Keratinocyte (primary cell): ENCODE data around the gene PACS2. TPM values are rescaled to one million over a fixed set of nuclear protein-coding genes. Genes with fewer than 3 reads are reported as not detected.

ENCODE experiments used
- DNase-seq: peaks from one replicate; pipeline ENCODE4 v3.0.0-alpha.2; 2011; ENCODE audit warnings: low read depth, missing footprints, low spot score
- FAIRE-seq: peaks from 2 replicates; lab custom pipeline; 2011; peaks lifted over from hg19 to GRCh38; lab: Jason Lieb, UNC
- H2AFZ ChIP-seq: 2 replicates; pipeline ENCODE4 v1.6.0; 2012; ENCODE audit warnings: low read length, control low read depth, inconsistent platforms; ENCODE audit not compliant: control insufficient read depth
- H3K27ac ChIP-seq: 2 replicates; pipeline ENCODE4 v1.5.1; 2011; ENCODE audit warnings: low read length; ENCODE audit not compliant: control insufficient read depth, insufficient read depth
- H3K27me3 ChIP-seq: 3 replicates; pipeline ENCODE4 v1.6.0; 2011; ENCODE audit warnings: low read length; ENCODE audit not compliant: control insufficient read depth, insufficient read depth; ENCODE audit errors: extremely low read depth
- H3K36me3 ChIP-seq, 2 experiments: 2 replicates in 1 of 2; 3 replicates in 1 of 2; pipeline ENCODE4 v1.5.1; 2011; ENCODE audit warnings: low read length in 2 of 2, mild to moderate bottlenecking in 1 of 2; ENCODE audit not compliant: control insufficient read depth in 2 of 2, insufficient read depth in 2 of 2; ENCODE audit errors: extremely low read depth in 1 of 2
- H3K4me1 ChIP-seq: 3 replicates; pipeline ENCODE4 v1.5.1; 2011; ENCODE audit warnings: low read length; ENCODE audit not compliant: control insufficient read depth, insufficient read depth; ENCODE audit errors: extremely low read depth
- H3K4me2 ChIP-seq: 3 replicates; pipeline ENCODE4 v1.6.0; 2011; ENCODE audit warnings: low read depth, low read length; ENCODE audit not compliant: control insufficient read depth, insufficient read depth; ENCODE audit errors: extremely low read depth
- H3K4me3 ChIP-seq, 3 experiments: fragments of 200-600 bp in 1 of 3; sonication (generic) in 1 of 3; 2 replicates in 2 of 3; 3 replicates in 1 of 3; pipeline ENCODE4 v1.5.1; 2011 to 2016; ENCODE audit warnings: low read length in 3 of 3, mild to moderate bottlenecking in 3 of 3, control low read depth in 2 of 3, inconsistent platforms in 1 of 3, low read depth in 1 of 3, mixed read lengths in 1 of 3, mixed run types in 1 of 3, moderate library complexity in 1 of 3; ENCODE audit not compliant: control insufficient read depth in 2 of 3, insufficient read depth in 2 of 3; ENCODE audit errors: extremely low read depth in 1 of 3
- H3K79me2 ChIP-seq: 2 replicates; pipeline ENCODE4 v1.6.0; 2012; ENCODE audit warnings: low read length; ENCODE audit not compliant: control insufficient read depth, insufficient read depth
- H3K9ac ChIP-seq: 3 replicates; pipeline ENCODE4 v1.6.0; 2011; ENCODE audit warnings: low read length; ENCODE audit not compliant: control insufficient read depth, insufficient read depth; ENCODE audit errors: extremely low read depth
- H3K9me1 ChIP-seq: 3 replicates; pipeline ENCODE4 v1.6.0; 2011; ENCODE audit warnings: low read length; ENCODE audit not compliant: control insufficient read depth, insufficient read depth; ENCODE audit errors: extremely low read depth
- H3K9me3 ChIP-seq: 2 replicates; pipeline ENCODE4 v1.5.1; 2012; ENCODE audit warnings: low read depth, low read length; ENCODE audit not compliant: control insufficient read depth
- H4K20me1 ChIP-seq: 3 replicates; pipeline ENCODE4 v1.6.0; 2011; ENCODE audit warnings: low read length; ENCODE audit not compliant: control insufficient read depth, insufficient read depth; ENCODE audit errors: extremely low read depth
- EZH2 ChIP-seq: IDR thresholded peaks from one replicate; pipeline ENCODE4 v1.6.1; 2012; ENCODE audit warnings: inconsistent platforms, mild to moderate bottlenecking, low read length, moderate library complexity
- dilution Hi-C: fragments of 300-500 bp; cut with MboI; formaldehyde crosslinking; loops from one replicate; pipeline ENCODE4 v1.7.0; 2020; ENCODE audit warnings: low sequenced_read_pairs; ENCODE audit not compliant: extremely low pct_ligation_motif_present
- polyA plus RNA-seq, 5 experiments: library from polyadenylated mRNA; depleted of rRNA in 3 of 5; stranded (reverse) in 3 of 5; stranded (forward) in 1 of 5; unstranded in 1 of 5; fragments of >200 nt; gene quantifications; 1 replicate in 1 of 5; 2 replicates in 3 of 5; 3 replicates in 1 of 5; pipeline versions ENCODE4 v1.2.1 to v1.2.3, GENCODE V29; 2011 to 2012; ENCODE audit warnings: missing spikeins in 2 of 5, low read depth in 1 of 5, low replicate concordance in 1 of 5
- TF ChIP-seq, protein P1 (sequence below), 3 experiments: IDR thresholded peaks in 1 of 3; conservative IDR thresholded peaks in 1 of 3; optimal IDR thresholded peaks in 1 of 3; 2 replicates in 2 of 3; 3 replicates in 1 of 3; pipeline versions ENCODE3 to v1.5.1; 2011; ENCODE audit warnings: low read length in 3 of 3, mild to moderate bottlenecking in 3 of 3, moderate library complexity in 2 of 3, control low read depth in 1 of 3, inconsistent platforms in 1 of 3; ENCODE audit not compliant: insufficient read depth in 2 of 3; ENCODE audit errors: extremely low read depth in 1 of 3

The PACS2 gene
- polyA plus RNA-seq, 1 donor (not counting 4 experiments of a cell fraction or from before 2014, with no cell fraction given) = 11.8 TPM

DNA sequence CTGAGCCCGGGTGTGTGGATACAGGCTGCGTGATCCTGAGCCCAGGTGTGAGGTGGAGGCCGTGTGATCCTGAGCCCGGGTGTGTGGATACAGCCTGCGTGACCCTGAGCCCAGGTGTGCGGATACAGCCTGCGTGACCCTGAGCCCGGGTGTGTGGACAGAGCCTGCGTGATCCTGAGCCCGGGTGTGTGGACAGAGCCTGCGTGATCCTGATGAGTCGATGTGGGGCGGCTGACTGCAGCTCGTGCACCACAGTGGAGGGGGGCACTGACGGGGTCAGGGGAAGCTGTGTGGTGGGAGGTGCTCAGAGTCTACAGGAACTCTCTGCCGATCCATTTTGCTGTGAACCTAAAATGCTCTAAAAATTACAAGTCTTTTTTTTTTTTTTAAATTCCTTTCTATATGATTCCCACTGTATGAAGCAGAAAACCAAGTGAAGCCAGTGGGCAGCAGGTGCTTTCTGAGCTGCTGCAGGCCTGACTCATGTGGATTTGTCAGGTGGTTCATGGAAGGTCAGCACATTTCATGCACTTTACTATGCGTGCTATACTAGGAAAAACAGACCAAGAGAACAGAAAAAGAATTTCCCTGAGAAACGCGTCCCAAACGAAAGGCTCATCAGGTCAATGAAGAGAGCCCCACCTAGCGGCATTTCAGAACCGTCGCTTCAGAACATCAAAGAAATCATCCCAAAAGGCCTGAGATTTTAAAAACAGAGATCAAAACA is 33.0 kb upstream of the PACS2 start:
- Histone ChIP-seq H3K9ac (no peak overlapping the region), H3K27ac (no peak overlapping the region), H4K20me1 (peaks cover 10% of the 10 kb centered on the region), H3K4me1 (no peaks in the 10 kb centered on the region), H3K9me1 (no peaks in the 10 kb centered on the region), H3K9me3 (no peaks in the 10 kb centered on the region), H3K4me2 (no peak overlapping the region), H2AFZ (no peak overlapping the region), H3K4me3 (no peak overlapping the region), H3K27me3 (no peaks in the 10 kb centered on the region), H3K36me3 (peaks cover 2 to 6% of the 10 kb centered on the region in 2 experiments), H3K79me2 (peaks cover 38% of the 10 kb centered on the region)
- dilution Hi-C loops = no loop called here
- TF ChIP-seq, protein P1, sequence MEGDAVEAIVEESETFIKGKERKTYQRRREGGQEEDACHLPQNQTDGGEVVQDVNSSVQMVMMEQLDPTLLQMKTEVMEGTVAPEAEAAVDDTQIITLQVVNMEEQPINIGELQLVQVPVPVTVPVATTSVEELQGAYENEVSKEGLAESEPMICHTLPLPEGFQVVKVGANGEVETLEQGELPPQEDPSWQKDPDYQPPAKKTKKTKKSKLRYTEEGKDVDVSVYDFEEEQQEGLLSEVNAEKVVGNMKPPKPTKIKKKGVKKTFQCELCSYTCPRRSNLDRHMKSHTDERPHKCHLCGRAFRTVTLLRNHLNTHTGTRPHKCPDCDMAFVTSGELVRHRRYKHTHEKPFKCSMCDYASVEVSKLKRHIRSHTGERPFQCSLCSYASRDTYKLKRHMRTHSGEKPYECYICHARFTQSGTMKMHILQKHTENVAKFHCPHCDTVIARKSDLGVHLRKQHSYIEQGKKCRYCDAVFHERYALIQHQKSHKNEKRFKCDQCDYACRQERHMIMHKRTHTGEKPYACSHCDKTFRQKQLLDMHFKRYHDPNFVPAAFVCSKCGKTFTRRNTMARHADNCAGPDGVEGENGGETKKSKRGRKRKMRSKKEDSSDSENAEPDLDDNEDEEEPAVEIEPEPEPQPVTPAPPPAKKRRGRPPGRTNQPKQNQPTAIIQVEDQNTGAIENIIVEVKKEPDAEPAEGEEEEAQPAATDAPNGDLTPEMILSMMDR (optimal IDR thresholded peaks at IDR 0.05 in 1 of 3, IDR thresholded peaks at IDR 0.05 in 1 of 3, conservative IDR thresholded peaks at IDR 0.05 in 1 of 3; ENCODE audit: extremely low read depth in 1 of 3, insufficient read depth in 2 of 3, low read length in 3 of 3) = peak; percentile 58 to 66 (median 61)
- no peak for TF ChIP-seq EZH2
- no peak for DNase-seq
- peak; percentile 59 for FAIRE-seq

DNA sequence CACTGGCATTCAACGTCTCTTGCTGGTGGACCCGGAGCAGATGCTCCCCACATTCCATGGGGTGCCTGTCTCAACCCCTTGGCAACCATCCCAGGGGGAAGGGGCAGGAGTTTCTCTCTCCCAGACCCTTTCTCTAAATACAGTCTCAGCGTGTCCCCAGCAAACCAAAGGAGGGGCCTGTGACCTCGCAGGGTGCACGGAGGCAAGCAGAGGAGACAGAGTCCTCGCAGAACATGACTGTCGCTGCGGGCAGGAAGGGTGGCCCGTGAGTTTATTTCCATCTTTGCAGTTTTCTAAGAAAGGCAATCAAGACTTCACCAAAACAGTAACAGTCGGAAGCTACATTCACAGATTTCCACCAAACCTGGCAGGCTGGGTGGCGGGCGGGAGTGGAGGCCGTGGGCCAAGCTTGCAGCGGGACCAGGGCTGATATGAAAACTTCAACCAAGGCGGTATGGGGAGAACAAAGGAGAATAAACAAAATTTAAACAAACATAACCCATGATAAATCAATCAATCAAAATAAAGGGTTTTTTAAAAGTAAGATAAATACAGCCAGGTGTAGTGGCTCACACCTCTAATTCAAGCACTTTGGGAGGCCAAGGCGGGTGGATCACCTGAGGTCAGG is 32.3 kb upstream of the PACS2 start:
- peaks cover 41% of the 10 kb centered on the region for H3K79me2 ChIP-seq

More for the DNA sequence above, 32.3 kb upstream of the PACS2 start:
- no peaks in the 10 kb centered on the region for H3K9me1 ChIP-seq
- H3K9ac ChIP-seq = no peak overlapping the region
- no peak for DNase-seq
- dilution Hi-C loops = no loop called here
- no peaks in the 10 kb centered on the region for H3K9me3 ChIP-seq
- TF ChIP-seq, protein P1 (optimal IDR thresholded peaks at IDR 0.05 in 1 of 3, IDR thresholded peaks at IDR 0.05 in 1 of 3, conservative IDR thresholded peaks at IDR 0.05 in 1 of 3; ENCODE audit: extremely low read depth in 1 of 3, insufficient read depth in 2 of 3, low read length in 3 of 3) = no peak
- no peak for TF ChIP-seq EZH2
- no peaks in the 10 kb centered on the region for H3K4me1 ChIP-seq
- no peak overlapping the region for H3K4me2 ChIP-seq
- no peaks in the 10 kb centered on the region for H3K27me3 ChIP-seq
- H2AFZ ChIP-seq = no peak overlapping the region
- no peak overlapping the region for H3K27ac ChIP-seq
- H4K20me1 ChIP-seq = peaks cover 10% of the 10 kb centered on the region
- H3K36me3 ChIP-seq = peaks cover 2 to 6% of the 10 kb centered on the region in 2 experiments
- no peak overlapping the region for H3K4me3 ChIP-seq
- FAIRE-seq = no peak
